GM18868 (cell line): Measurements from ENCODE around the gene CCDC93.

Source experiments
- ATAC-seq: cut with Tn5 transposase; IDR thresholded peaks from one replicate; pipeline ENCODE4 v1.9.1; 2021; ENCODE audit warnings: mild to moderate bottlenecking, moderate library complexity; ENCODE audit not compliant: unreplicated experiment

CCDC93 gene

GRCh38 chr2:118013724-118014491 is at the start of gene CCDC93:
Gene CCDC93, minus strand, starts transcription at chr2:118014070. Its CDS starts 75 bp downstream, at chr2:118013995.
- peak; percentile 90 for ATAC-seq

- no peak for ATAC-seq
These were observed 48.8 kb upstream of the CCDC93 start for GRCh38 chr2:118062669-118063068.

GRCh38 chr2:118062048-118062447 is 48.2 kb upstream of the CCDC93 start:
- ATAC-seq = no peak

- ATAC-seq = peak; percentile 81
These were observed 47.5 kb upstream of the CCDC93 start for GRCh38 chr2:118061135-118061955.

GRCh38 chr2:118059919-118060478 is 46.1 kb upstream of the CCDC93 start:
- peak; percentile 13 for ATAC-seq

GRCh38 chr2:118058951-118059350 is 45.1 kb upstream of the CCDC93 start:
- no peak for ATAC-seq

GRCh38 chr2:118056801-118057200 is 42.9 kb upstream of the CCDC93 start:
- ATAC-seq = no peak

GRCh38 chr2:118056165-118056534 is 42.3 kb upstream of the CCDC93 start:
- peak; percentile 83 for ATAC-seq

- peak; percentile 88 for ATAC-seq
These were observed 41.8 kb upstream of the CCDC93 start for GRCh38 chr2:118055512-118056164.

- ATAC-seq = no peak
These were observed 40.5 kb upstream of the CCDC93 start for GRCh38 chr2:118054213-118055008.

GRCh38 chr2:118053681-118054080 is 39.8 kb upstream of the CCDC93 start:
- ATAC-seq = no peak

GRCh38 chr2:118052474-118052873 is 38.6 kb upstream of the CCDC93 start:
- no peak for ATAC-seq

- ATAC-seq = no peak
These were observed 38.0 kb upstream of the CCDC93 start for GRCh38 chr2:118051826-118052358.

- no peak for ATAC-seq
These were observed 37.1 kb upstream of the CCDC93 start for GRCh38 chr2:118050974-118051373.

GRCh38 chr2:118050386-118050785 is 36.5 kb upstream of the CCDC93 start:
- no peak for ATAC-seq

GRCh38 chr2:118049816-118050140 is 35.9 kb upstream of the CCDC93 start:
- ATAC-seq = peak; percentile 81

GRCh38 chr2:118049140-118049815 is 35.4 kb upstream of the CCDC93 start:
- ATAC-seq = peak; percentile 28

- no peak for ATAC-seq
These were observed 34.5 kb upstream of the CCDC93 start for GRCh38 chr2:118048401-118048800.

GRCh38 chr2:118047380-118047826 is 33.5 kb upstream of the CCDC93 start:
- peak; percentile 38 for ATAC-seq
